ENCODE results near the gene HPCAL4. TPM values are rescaled to one million over a fixed set of nuclear protein-coding genes. Genes with fewer than 3 reads are reported as not detected.

HPCAL4 gene
- total RNA-seq, 1 donor from 2014 or later = 1.1 TPM

GRCh38 chr1:39704757-39705156 lies 13.5 kb upstream of the HPCAL4 start:
- intact Hi-C loops (cut with micrococcal nuclease) = no loop called here

GRCh38 chr1:39701049-39701439 lies 9.8 kb upstream of the HPCAL4 start:
- intact Hi-C loops (cut with micrococcal nuclease) = no loop called here

GRCh38 chr1:39700348-39700747 lies 9.1 kb upstream of the HPCAL4 start:
- intact Hi-C loops (cut with micrococcal nuclease) = no loop called here

- intact Hi-C loops (cut with micrococcal nuclease) = no loop called here
Observed at GRCh38 chr1:39699419-39699818, 8.2 kb upstream of the HPCAL4 start.

GRCh38 chr1:39698568-39698967 lies 7.3 kb upstream of the HPCAL4 start:
- intact Hi-C loops (cut with micrococcal nuclease) = no loop called here

GRCh38 chr1:39696448-39696847 lies 5.2 kb upstream of the HPCAL4 start:
- intact Hi-C loops (cut with micrococcal nuclease) = no loop called here

GRCh38 chr1:39695016-39695415 lies 3.8 kb upstream of the HPCAL4 start:
- intact Hi-C loops (cut with micrococcal nuclease) = no loop called here

- intact Hi-C loops (cut with micrococcal nuclease) = no loop called here
Observed at GRCh38 chr1:39694026-39694425, 2.8 kb upstream of the HPCAL4 start.

- intact Hi-C loops (cut with micrococcal nuclease) = no loop called here
Observed at GRCh38 chr1:39692152-39693074, 1.2 kb upstream of the HPCAL4 start.

- intact Hi-C loops (cut with micrococcal nuclease) = loop anchor here (1.0 to 2.0 kb wide), 2 partner anchors 18 to 47 kb away; partner anchors contain the start of genes NT5C1A and PPIE
Observed at GRCh38 chr1:39690794-39691382, 345 bp downstream of the HPCAL4 start.

GRCh38 chr1:39690225-39690624 lies 1.0 kb downstream of the HPCAL4 start:
- intact Hi-C loops (cut with micrococcal nuclease) = loop anchor here (2.0 kb wide), 1 partner anchor 17 kb away; the partner anchor contains the start of gene NT5C1A

GRCh38 chr1:39689635-39690034 lies 1.6 kb downstream of the HPCAL4 start:
- intact Hi-C loops (cut with micrococcal nuclease) = loop anchor here (2.0 kb wide), 1 partner anchor 17 kb away; the partner anchor contains the start of gene NT5C1A

- intact Hi-C loops (cut with micrococcal nuclease) = no loop called here
Observed at GRCh38 chr1:39689214-39689613, 2.0 kb downstream of the HPCAL4 start.

- intact Hi-C loops (cut with micrococcal nuclease) = no loop called here
Observed at GRCh38 chr1:39688706-39689105, 2.5 kb downstream of the HPCAL4 start.

- intact Hi-C loops (cut with micrococcal nuclease) = no loop called here
Observed at GRCh38 chr1:39687243-39687642, 4.0 kb downstream of the HPCAL4 start.

GRCh38 chr1:39685071-39685470 lies 6.2 kb downstream of the HPCAL4 start:
- intact Hi-C loops (cut with micrococcal nuclease) = no loop called here

- intact Hi-C loops (cut with micrococcal nuclease) = no loop called here
Observed at GRCh38 chr1:39684313-39684664, 6.9 kb downstream of the HPCAL4 start.

GRCh38 chr1:39683591-39684312 lies 7.5 kb downstream of the HPCAL4 start:
- intact Hi-C loops (cut with micrococcal nuclease) = no loop called here

GRCh38 chr1:39681999-39682398 lies 9.2 kb downstream of the HPCAL4 start:
- intact Hi-C loops (cut with micrococcal nuclease) = no loop called here

- intact Hi-C loops (cut with micrococcal nuclease) = no loop called here
Observed at GRCh38 chr1:39681294-39681693, 9.9 kb downstream of the HPCAL4 start.

GRCh38 chr1:39680751-39681150 lies 10.5 kb downstream of the HPCAL4 start:
- intact Hi-C loops (cut with micrococcal nuclease) = no loop called here

GRCh38 chr1:39679821-39680220 lies 11.4 kb downstream of the HPCAL4 start:
- intact Hi-C loops (cut with micrococcal nuclease) = no loop called here
